HCT116 (cell line): ENCODE measurements around the gene LILRB3. TPM values are rescaled to one million over a fixed set of nuclear protein-coding genes. Genes with fewer than 3 reads are reported as not detected.
"Not testable (repeated sequence)": the region's sequence is repeated elsewhere in the genome, so short reads cannot be mapped to it uniquely, and the experiment has no call there.

ENCODE experiments used
- ATAC-seq: fragments of 200-7000 bp; cut with Tn5 transposase; 2 replicates; pipeline ENCODE4 v1.9.1; 2020; ENCODE audit warnings: mild to moderate bottlenecking, moderate library complexity
- BruUV-seq: library from RNA; stranded (reverse); fragments of 400-500 nt; replicated peaks from 2 replicates; lab custom pipeline; 2021; lab: Mats Ljungman, UMichigan
- CTCF ChIA-PET: fragments of 300-600 bp; sonication (Branson Sonifier 250); formaldehyde crosslinking; loops from one replicate; lab custom pipeline; 2021; ENCODE audit warnings: antibody characterized with exemption; lab: Charles Lee
- POLR2A ChIA-PET: fragments of 300-600, 350-600 bp; sonication (Branson Sonifier 250); formaldehyde crosslinking; loops from one replicate; lab custom pipeline; 2021; ENCODE audit warnings: antibody characterized with exemption; lab: Charles Lee
- RAD21 ChIA-PET, 2 experiments: fragments of 300-600 bp; sonication (Branson Sonifier 250); formaldehyde crosslinking; loops; one replicate each; lab custom pipeline; 2023; ENCODE audit warnings: low total read pairs in 2 of 2; ENCODE audit not compliant: uncharacterized antibody in 2 of 2, unreplicated experiment in 2 of 2, low non-redundant PET in 1 of 2; lab: Charles Lee
- DNase-seq: peaks from one replicate; pipeline ENCODE4 v3.0.0-alpha.2; 2010; ENCODE audit warnings: low read depth, low spot score
- H2AFZ ChIP-seq: fragments of 200-600 bp; shearing (Covaris generic), sonication (generic); 2 replicates; pipeline ENCODE4 v1.6.1; 2017; ENCODE audit warnings: low read depth, mixed run types, mixed read lengths, antibody characterized with exemption, low read length; ENCODE audit not compliant: poor library complexity, severe bottlenecking
- H3K27ac ChIP-seq: 2 replicates; pipeline ENCODE4 v1.5.1; 2012; ENCODE audit warnings: low read depth, low read length
- H3K27me3 ChIP-seq: fragments of 200-600 bp; sonication (generic); 2 replicates; pipeline ENCODE4 v1.6.1; 2016; ENCODE audit warnings: mixed run types, low read length, mixed read lengths; ENCODE audit not compliant: insufficient read depth
- H3K36me3 ChIP-seq, 2 experiments: fragments of 200-500 bp in 1 of 2; fragments of 200-600 bp in 1 of 2; sonication (Bioruptor generic) in 1 of 2; sonication (generic) in 1 of 2; 2 replicates each; pipeline versions ENCODE4 v1.5.1 to v1.6.1; 2014 to 2016; ENCODE audit warnings: low read length in 2 of 2, inconsistent platforms in 1 of 2, mixed read lengths in 1 of 2, mixed run types in 1 of 2; ENCODE audit not compliant: insufficient read depth in 2 of 2, control insufficient read depth in 1 of 2
- H3K4me1 ChIP-seq, 2 experiments: fragments of 200-600 bp in 1 of 2; sonication (generic) in 1 of 2; 2 replicates each; pipeline versions ENCODE4 v1.5.1 to v1.6.1; 2012 to 2017; ENCODE audit warnings: low read length in 2 of 2, inconsistent platforms in 1 of 2, mild to moderate bottlenecking in 1 of 2, mixed read lengths in 1 of 2, mixed run types in 1 of 2, moderate library complexity in 1 of 2; ENCODE audit not compliant: insufficient read depth in 2 of 2, control insufficient read depth in 1 of 2
- H3K4me2 ChIP-seq: fragments of 200-600 bp; sonication (generic); 2 replicates; pipeline ENCODE4 v1.6.1; 2017; ENCODE audit warnings: mixed run types, low read length, mixed read lengths
- H3K4me3 ChIP-seq, 2 experiments: fragments of 200-600 bp in 1 of 2; sonication (generic) in 1 of 2; replicated peaks in 1 of 2; 2 replicates each; pipeline ENCODE4 v1.5.1; 2011 to 2016; ENCODE audit warnings: low read length in 2 of 2, control low read depth in 1 of 2, low read depth in 1 of 2, mild to moderate bottlenecking in 1 of 2, mixed read lengths in 1 of 2, mixed run types in 1 of 2
- H3K79me2 ChIP-seq: fragments of 200-600 bp; sonication (generic); 2 replicates; pipeline ENCODE4 v1.6.1; 2017; ENCODE audit warnings: mild to moderate bottlenecking, mixed run types, low read length, moderate library complexity, mixed read lengths; ENCODE audit not compliant: insufficient read depth
- H3K9ac ChIP-seq: fragments of 200-600 bp; sonication (generic); 2 replicates; pipeline ENCODE4 v1.6.1; 2016; ENCODE audit warnings: low read length, mixed read lengths
- H3K9me2 ChIP-seq: fragments of 200-600 bp; sonication (generic), shearing (Covaris generic); 2 replicates; pipeline ENCODE4 v1.6.1; 2017; ENCODE audit warnings: mixed run types, mild to moderate bottlenecking, moderate library complexity; ENCODE audit not compliant: insufficient read depth
- H3K9me3 ChIP-seq, 2 experiments: fragments of 200-500 bp in 1 of 2; fragments of 200-600 bp in 1 of 2; sonication (Bioruptor generic) in 1 of 2; sonication (generic) in 1 of 2; 2 replicates each; pipeline ENCODE4 v1.6.1; 2014 to 2017; ENCODE audit warnings: low read length in 2 of 2, mixed read lengths in 2 of 2, inconsistent platforms in 1 of 2, low read depth in 1 of 2, mild to moderate bottlenecking in 1 of 2, mixed run types in 1 of 2, moderate library complexity in 1 of 2; ENCODE audit not compliant: control insufficient read depth in 1 of 2, insufficient read depth in 1 of 2
- H4K20me1 ChIP-seq: fragments of 200-600 bp; sonication (generic), shearing (Covaris generic); 2 replicates; pipeline ENCODE4 v1.6.1; 2017; ENCODE audit warnings: mixed run types, mild to moderate bottlenecking, moderate library complexity; ENCODE audit not compliant: insufficient read depth
- CEBPB ChIP-seq: IDR thresholded peaks from 2 replicates; pipeline ENCODE4 v1.6.1; 2012; ENCODE audit warnings: low read depth
- CTCF ChIP-seq, 3 experiments: fragments of 200-600 bp in 1 of 3; sonication (generic) in 1 of 3; IDR thresholded peaks in 2 of 3; conservative IDR thresholded peaks in 1 of 3; 2 replicates each; pipeline ENCODE4 v1.5.1; 2012 to 2017; ENCODE audit warnings: low read depth in 2 of 3, low read length in 2 of 3, antibody characterized with exemption in 1 of 3, borderline replicate concordance in 1 of 3, control low read depth in 1 of 3, mild to moderate bottlenecking in 1 of 3, mixed read lengths in 1 of 3, mixed run types in 1 of 3, moderate library complexity in 1 of 3; ENCODE audit not compliant: insufficient read depth in 1 of 3
- MAX ChIP-seq: IDR thresholded peaks from 2 replicates; pipeline ENCODE4 v1.6.1; 2012
- POLR2AphosphoS5 ChIP-seq: IDR thresholded peaks from 2 replicates; pipeline ENCODE4 v1.6.1; 2011; ENCODE audit warnings: mild to moderate bottlenecking, low read depth, low read length, moderate library complexity
- SRF ChIP-seq: IDR thresholded peaks from 2 replicates; pipeline ENCODE4 v1.6.1; 2012; ENCODE audit warnings: low read depth
- YY1 ChIP-seq: IDR thresholded peaks from 2 replicates; pipeline ENCODE4 v1.6.1; 2011; ENCODE audit warnings: low read length, low read depth, moderate library complexity, mild to moderate bottlenecking; ENCODE audit not compliant: insufficient replicate concordance; ENCODE audit errors: extremely low read depth
- intact Hi-C: fragments of 100-400 bp; cut with micrococcal nuclease; formaldehyde crosslinking; loops from 2 replicates; pipeline ENCODE4 v1.10.0; 2022
- total RNA-seq: library from RNA; stranded (reverse); gene quantifications from one replicate; pipeline ENCODE4 v1.2.1, GENCODE V29; 2021; ENCODE audit not compliant: unreplicated experiment

Gene LILRB3
- total RNA-seq, 1 experiment from 2014 or later: 0.12 TPM

GRCh38 chr19:54196536-54196935 lies 26.3 kb downstream of the LILRB3 start:
- no peak overlapping the region for H3K9ac ChIP-seq
- H4K20me1 ChIP-seq: peaks cover 2% of the 10 kb centered on the region; the same call in 1 of the 2 replicates
- TF ChIP-seq SRF: no peak
- TF ChIP-seq YY1: no peak
- no peak for TF ChIP-seq CEBPB
- TF ChIP-seq MAX: no peak
- no peak for TF ChIP-seq CTCF (IDR thresholded peaks at IDR 0.05 in 2 of 3, conservative IDR thresholded peaks at IDR 0.05 in 1 of 3; ENCODE audit: borderline replicate concordance in 1 of 3, insufficient read depth in 1 of 3, low read depth in 2 of 3, low read length in 2 of 3)
- TF ChIP-seq POLR2AphosphoS5: no peak
- no peak overlapping the region for H3K4me3 ChIP-seq
- DNase-seq (no peak), ATAC-seq (no peak)
- CTCF ChIA-PET: interaction anchor here (0.7 kb wide), 1 partner anchor 100 kb away, joined by 3 read pairs; no protein-coding TSS in a partner anchor
- RAD21 ChIA-PET: no interaction called here
- no peak overlapping the region for H2AFZ ChIP-seq
- H3K27me3 ChIP-seq: no peaks in the 10 kb centered on the region
- H3K36me3 ChIP-seq: peaks cover 12 to 22% of the 10 kb centered on the region in 2 experiments
- peaks cover 8 to 17% of the 10 kb centered on the region in 2 experiments; a peak in 3 of 4 replicates for H3K4me1 ChIP-seq
- H3K4me2 ChIP-seq: no peak overlapping the region
- intact Hi-C loops: no loop called here
- POLR2A ChIA-PET: no interaction called here
- H3K79me2 ChIP-seq: peaks cover 37% of the 10 kb centered on the region
- no TSS peak for BruUV-seq
- no peaks in the 10 kb centered on the region for H3K9me3 ChIP-seq
- no peaks in the 10 kb centered on the region for H3K9me2 ChIP-seq
- H3K27ac ChIP-seq: no peak overlapping the region

- H3K4me1 ChIP-seq: peaks cover 8 to 12% of the 10 kb centered on the region in 2 experiments; a peak in 2 of 4 replicates
- H3K4me2 ChIP-seq, intact Hi-C loops, POLR2A ChIA-PET, H3K27ac ChIP-seq, H4K20me1 ChIP-seq, H3K9me3 ChIP-seq, H3K9ac ChIP-seq, H3K27me3 ChIP-seq, ATAC-seq, RAD21 ChIA-PET, BruUV-seq, H3K4me3 ChIP-seq, DNase-seq, H2AFZ ChIP-seq, H3K9me2 ChIP-seq: not testable (repeated sequence)
- H3K36me3 ChIP-seq: peaks cover 10 to 16% of the 10 kb centered on the region in 2 experiments
- H3K79me2 ChIP-seq: peaks cover 25% of the 10 kb centered on the region
- CTCF ChIA-PET: interaction anchor here (1.0 kb wide), 1 partner anchor 26 kb away, joined by 3 read pairs; no protein-coding TSS in a partner anchor
These were observed 28.3 kb downstream of the LILRB3 start for GRCh38 chr19:54194463-54194862.
